ENCODE measurements around the gene TMED1. TPM values are rescaled to one million over a fixed set of nuclear protein-coding genes. Genes with fewer than 3 reads are reported as not detected.

TMED1 gene
- total RNA-seq, 1 experiment from 2014 or later, result 32.3 TPM

DNA sequence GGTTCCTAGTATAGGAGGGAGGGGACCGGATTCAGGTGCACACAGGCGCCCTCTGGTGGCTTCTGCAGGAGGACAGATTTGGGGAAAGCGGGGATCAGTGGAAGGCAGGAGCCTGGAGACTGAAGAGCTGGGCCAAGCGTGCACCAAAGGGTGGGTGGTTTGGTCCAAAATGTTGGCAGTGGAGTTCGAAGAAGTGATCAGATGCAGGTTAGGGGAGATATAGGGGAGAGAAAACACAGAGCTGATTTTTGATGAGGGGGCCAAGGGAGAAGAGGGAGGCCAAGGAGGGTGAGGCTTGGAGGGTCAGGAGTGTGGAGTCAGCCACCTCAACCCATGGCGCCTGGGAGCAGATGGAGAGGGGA, 28.5 kb upstream of the TMED1 start:
- no peak overlapping the region for H4K5ac ChIP-seq (ENCODE audit: insufficient read length, low read depth, low read length)
- no CpG with 5 or more reads among the region's 6 CpGs for WGBS (ENCODE audit: extremely low coverage, insufficient read length, low lambda C conversion rate)
- H3K4me1 ChIP-seq (ENCODE audit: insufficient read depth, low read length), result peaks cover 2% of the 10 kb centered on the region; the same call in 1 of the 2 replicates
- H4K91ac ChIP-seq (ENCODE audit: insufficient read length, low read depth, low read length), result no peak overlapping the region
- no peak overlapping the region for H2BK15ac ChIP-seq (ENCODE audit: low read depth, low read length)
- no peak overlapping the region for H3K4me2 ChIP-seq (ENCODE audit: insufficient read depth, insufficient read length, low read length)
- H3K79me1 ChIP-seq (ENCODE audit: insufficient read depth, low read depth, low read length, poor library complexity, severe bottlenecking), result no peaks in the 10 kb centered on the region
- no peaks in the 10 kb centered on the region for H3K9me3 Mint-ChIP-seq
- H3K27me3 ChIP-seq (ENCODE audit: insufficient read depth, low read length), result no peaks in the 10 kb centered on the region
- TF ChIP-seq, protein P1, sequence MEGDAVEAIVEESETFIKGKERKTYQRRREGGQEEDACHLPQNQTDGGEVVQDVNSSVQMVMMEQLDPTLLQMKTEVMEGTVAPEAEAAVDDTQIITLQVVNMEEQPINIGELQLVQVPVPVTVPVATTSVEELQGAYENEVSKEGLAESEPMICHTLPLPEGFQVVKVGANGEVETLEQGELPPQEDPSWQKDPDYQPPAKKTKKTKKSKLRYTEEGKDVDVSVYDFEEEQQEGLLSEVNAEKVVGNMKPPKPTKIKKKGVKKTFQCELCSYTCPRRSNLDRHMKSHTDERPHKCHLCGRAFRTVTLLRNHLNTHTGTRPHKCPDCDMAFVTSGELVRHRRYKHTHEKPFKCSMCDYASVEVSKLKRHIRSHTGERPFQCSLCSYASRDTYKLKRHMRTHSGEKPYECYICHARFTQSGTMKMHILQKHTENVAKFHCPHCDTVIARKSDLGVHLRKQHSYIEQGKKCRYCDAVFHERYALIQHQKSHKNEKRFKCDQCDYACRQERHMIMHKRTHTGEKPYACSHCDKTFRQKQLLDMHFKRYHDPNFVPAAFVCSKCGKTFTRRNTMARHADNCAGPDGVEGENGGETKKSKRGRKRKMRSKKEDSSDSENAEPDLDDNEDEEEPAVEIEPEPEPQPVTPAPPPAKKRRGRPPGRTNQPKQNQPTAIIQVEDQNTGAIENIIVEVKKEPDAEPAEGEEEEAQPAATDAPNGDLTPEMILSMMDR (conservative IDR thresholded peaks at IDR 0.05), result peak; percentile 93
- no peak overlapping the region for H2AFZ ChIP-seq (ENCODE audit: low read length)
- H2BK20ac ChIP-seq (ENCODE audit: low read depth, low read length, poor library complexity, severe bottlenecking), result no peak overlapping the region
- H3K27ac Mint-ChIP-seq, result peak overlapping the region; percentile 4 to 25 (median 12); a peak in 2 of 7 replicates
- no peaks in the 10 kb centered on the region for H4K20me1 ChIP-seq (ENCODE audit: control insufficient read depth, insufficient read depth, insufficient read length)
- no peak overlapping the region for H3K27ac ChIP-seq (ENCODE audit: insufficient read length, low read depth, low read length)
- no peak overlapping the region for H2BK120ac ChIP-seq (ENCODE audit: low read depth, low read length, poor library complexity, severe bottlenecking)
- no peaks in the 10 kb centered on the region for H3K9me3 ChIP-seq (ENCODE audit: control insufficient read depth, low read depth, low read length)
- no peak overlapping the region for H2BK5ac ChIP-seq (ENCODE audit: insufficient read length, low read length)
- peak overlapping the region in 1 of 2 experiments; percentile 55; a peak in 2 of 5 replicates for H3K4me3 Mint-ChIP-seq
- H3K36me3 Mint-ChIP-seq (ENCODE audit: insufficient read depth in 1 of 3, low read depth in 3 of 3), result no peaks in the 10 kb centered on the region
- H3K23ac ChIP-seq (ENCODE audit: insufficient read length, low read depth, low read length), result no peak overlapping the region
- no peak overlapping the region for H3K14ac ChIP-seq (ENCODE audit: insufficient read depth, low read length)
- H3T11ph ChIP-seq (ENCODE audit: low read length), result no peak overlapping the region
- no peak overlapping the region for H2BK12ac ChIP-seq (ENCODE audit: insufficient read length, low read depth, low read length)
- H3K79me2 ChIP-seq (ENCODE audit: insufficient read depth, low read length), result no peaks in the 10 kb centered on the region; the same call in 1 of the 2 replicates
- H3K56ac ChIP-seq (ENCODE audit: insufficient read length, low read depth, low read length), result no peak overlapping the region
- peaks cover 6 to 21% of the 10 kb centered on the region in 2 experiments for H3K4me1 Mint-ChIP-seq
- no peaks in the 10 kb centered on the region for H3K23me2 ChIP-seq (ENCODE audit: insufficient read length, low read depth, low read length, poor library complexity, severe bottlenecking)
- no peak overlapping the region for H2AK5ac ChIP-seq (ENCODE audit: insufficient read length, low read length)
- H3K9ac ChIP-seq (ENCODE audit: extremely low read depth, insufficient read length, low read length), result no peak overlapping the region
- no peak overlapping the region for H3K18ac ChIP-seq (ENCODE audit: insufficient read length, low read depth, low read length)
- H3K4ac ChIP-seq (ENCODE audit: low read depth, low read length), result no peak overlapping the region
- peak; percentile 87 for DNase-seq
- H3K27me3 Mint-ChIP-seq (ENCODE audit: low read depth), result no peaks in the 10 kb centered on the region
- H4K8ac ChIP-seq (replicated peaks; ENCODE audit: insufficient read length, low read depth, low read length), result no peak overlapping the region

Measured in H9 (cell line).